Testis (tissue), 2 donors: Measurements from ENCODE around the gene NAPEPLD.

Source experiments
- CTCF ChIP-seq, 3 experiments: fragments of 450-650 bp in 2 of 3; fragments of 200-600 bp in 1 of 3; sonication (generic) in 1 of 3; IDR thresholded peaks; one replicate each; pipeline ENCODE4 v1.5.1; 2016 to 2019; ENCODE audit warnings: antibody characterized with exemption in 3 of 3, mild to moderate bottlenecking in 2 of 3, moderate library complexity in 1 of 3
- POLR2A ChIP-seq: fragments of 450-650 bp; IDR thresholded peaks from one replicate; pipeline ENCODE4 v1.6.1; 2017; ENCODE audit warnings: antibody characterized with exemption, mild to moderate bottlenecking, moderate library complexity

GRCh38 chr7:103117465-103117864 is 31.4 kb downstream of the NAPEPLD start:
- TF ChIP-seq CTCF (IDR thresholded peaks at IDR 0.05) (no peak), POLR2A (no peak)
